ENCODE results near the gene GRIK2.

Gene GRIK2

DNA sequence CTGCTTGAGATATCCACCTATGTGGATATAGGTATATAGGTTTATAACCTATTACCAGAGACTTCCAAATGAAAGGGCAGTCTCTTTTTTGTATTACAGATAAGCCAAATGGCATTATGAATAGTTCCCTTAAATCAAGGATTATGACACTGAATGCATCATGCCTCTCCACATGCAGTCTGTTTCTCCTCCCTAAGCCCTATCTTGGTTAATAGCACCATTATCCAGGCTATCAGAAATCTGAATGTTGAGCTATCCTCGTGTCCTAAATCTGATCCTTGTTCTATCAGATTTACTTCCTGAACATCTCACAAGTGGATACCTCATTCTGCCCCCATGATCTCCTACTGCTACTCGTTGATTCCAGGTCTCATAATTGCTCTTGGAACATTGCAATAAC lies 138.0 kb downstream of the GRIK2 start:
- TF ChIP-seq, protein P1, sequence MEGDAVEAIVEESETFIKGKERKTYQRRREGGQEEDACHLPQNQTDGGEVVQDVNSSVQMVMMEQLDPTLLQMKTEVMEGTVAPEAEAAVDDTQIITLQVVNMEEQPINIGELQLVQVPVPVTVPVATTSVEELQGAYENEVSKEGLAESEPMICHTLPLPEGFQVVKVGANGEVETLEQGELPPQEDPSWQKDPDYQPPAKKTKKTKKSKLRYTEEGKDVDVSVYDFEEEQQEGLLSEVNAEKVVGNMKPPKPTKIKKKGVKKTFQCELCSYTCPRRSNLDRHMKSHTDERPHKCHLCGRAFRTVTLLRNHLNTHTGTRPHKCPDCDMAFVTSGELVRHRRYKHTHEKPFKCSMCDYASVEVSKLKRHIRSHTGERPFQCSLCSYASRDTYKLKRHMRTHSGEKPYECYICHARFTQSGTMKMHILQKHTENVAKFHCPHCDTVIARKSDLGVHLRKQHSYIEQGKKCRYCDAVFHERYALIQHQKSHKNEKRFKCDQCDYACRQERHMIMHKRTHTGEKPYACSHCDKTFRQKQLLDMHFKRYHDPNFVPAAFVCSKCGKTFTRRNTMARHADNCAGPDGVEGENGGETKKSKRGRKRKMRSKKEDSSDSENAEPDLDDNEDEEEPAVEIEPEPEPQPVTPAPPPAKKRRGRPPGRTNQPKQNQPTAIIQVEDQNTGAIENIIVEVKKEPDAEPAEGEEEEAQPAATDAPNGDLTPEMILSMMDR (IDR thresholded peaks at IDR 0.05; ENCODE audit: low read depth, low read length): no peak
- H3K4me3 ChIP-seq (ENCODE audit: low read depth, low read length): no peak overlapping the region

DNA sequence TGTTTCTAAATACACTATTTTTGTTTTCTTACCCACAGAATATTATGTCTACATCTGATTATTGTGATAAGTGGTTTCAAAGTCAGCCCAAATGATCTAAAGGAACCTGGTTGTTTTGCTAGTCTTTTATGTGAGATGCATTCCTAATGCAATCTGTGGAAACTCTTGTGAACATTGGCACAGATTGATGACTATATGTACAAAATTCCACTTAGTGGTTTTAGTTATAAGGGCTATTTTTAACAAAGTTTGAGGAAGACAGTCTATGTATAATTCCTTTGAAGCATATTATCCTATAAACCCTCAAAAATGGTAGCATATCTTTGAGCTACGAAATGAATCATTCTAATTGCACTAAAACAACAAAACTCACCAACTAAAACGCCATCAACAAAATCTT lies 140.9 kb downstream of the GRIK2 start:
- TF ChIP-seq, protein P1 (IDR thresholded peaks at IDR 0.05; ENCODE audit: low read depth, low read length): no peak

DNA sequence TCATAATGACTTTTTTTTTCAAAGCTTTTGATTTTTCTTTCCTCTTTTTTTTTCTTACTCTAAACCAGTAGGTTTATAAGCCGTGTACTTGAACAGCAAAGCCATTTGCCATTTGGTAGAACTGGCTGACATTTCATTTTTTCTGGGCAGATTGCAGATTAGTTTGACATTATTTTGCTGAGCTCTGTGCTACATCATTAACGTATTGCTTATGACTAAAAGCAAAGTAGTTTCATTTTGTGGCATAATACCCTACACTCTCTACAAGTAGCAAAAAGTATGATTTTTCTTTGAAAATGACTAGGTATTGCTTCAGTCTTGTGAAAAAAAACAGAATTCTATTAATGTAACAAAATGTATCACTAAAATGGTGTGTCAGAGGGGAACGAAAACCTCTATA lies 141.3 kb downstream of the GRIK2 start:
- H3K4me3 ChIP-seq (ENCODE audit: low read depth, low read length): peak overlapping the region; percentile 35
- TF ChIP-seq, protein P1 (IDR thresholded peaks at IDR 0.05; ENCODE audit: low read depth, low read length): no peak

More for the DNA sequence above, 140.9 kb downstream of the GRIK2 start:
- peak overlapping the region; percentile 35 for H3K4me3 ChIP-seq (ENCODE audit: low read depth, low read length)

DNA sequence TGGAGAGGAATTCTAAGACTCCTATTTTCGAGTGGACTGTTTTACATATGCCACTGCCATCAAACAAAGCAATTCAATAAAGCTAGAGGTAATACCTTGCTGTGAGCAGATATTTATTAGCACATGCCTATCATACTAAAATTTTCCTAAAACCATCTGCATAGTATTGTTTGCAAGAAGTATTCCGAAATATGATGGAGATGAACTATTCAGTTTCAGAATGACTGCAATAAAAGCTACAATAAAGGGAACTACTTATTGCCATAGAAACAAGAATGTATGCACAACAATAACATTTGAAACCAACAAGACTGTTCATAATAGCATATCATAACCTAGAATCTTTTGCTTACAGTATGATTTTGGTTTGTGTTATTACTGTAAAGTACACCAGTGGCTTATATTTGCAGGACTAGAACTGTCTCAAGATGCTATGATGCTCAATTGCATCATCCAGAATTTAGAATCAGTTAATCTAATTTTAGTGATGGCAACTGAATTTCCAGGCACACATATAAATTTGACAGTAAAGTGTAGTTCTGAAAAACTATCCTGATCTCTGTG lies 144.3 kb downstream of the GRIK2 start:
- H3K4me3 ChIP-seq (ENCODE audit: low read depth, low read length): no peak overlapping the region
- TF ChIP-seq, protein P1 (IDR thresholded peaks at IDR 0.05; ENCODE audit: low read depth, low read length): no peak

DNA sequence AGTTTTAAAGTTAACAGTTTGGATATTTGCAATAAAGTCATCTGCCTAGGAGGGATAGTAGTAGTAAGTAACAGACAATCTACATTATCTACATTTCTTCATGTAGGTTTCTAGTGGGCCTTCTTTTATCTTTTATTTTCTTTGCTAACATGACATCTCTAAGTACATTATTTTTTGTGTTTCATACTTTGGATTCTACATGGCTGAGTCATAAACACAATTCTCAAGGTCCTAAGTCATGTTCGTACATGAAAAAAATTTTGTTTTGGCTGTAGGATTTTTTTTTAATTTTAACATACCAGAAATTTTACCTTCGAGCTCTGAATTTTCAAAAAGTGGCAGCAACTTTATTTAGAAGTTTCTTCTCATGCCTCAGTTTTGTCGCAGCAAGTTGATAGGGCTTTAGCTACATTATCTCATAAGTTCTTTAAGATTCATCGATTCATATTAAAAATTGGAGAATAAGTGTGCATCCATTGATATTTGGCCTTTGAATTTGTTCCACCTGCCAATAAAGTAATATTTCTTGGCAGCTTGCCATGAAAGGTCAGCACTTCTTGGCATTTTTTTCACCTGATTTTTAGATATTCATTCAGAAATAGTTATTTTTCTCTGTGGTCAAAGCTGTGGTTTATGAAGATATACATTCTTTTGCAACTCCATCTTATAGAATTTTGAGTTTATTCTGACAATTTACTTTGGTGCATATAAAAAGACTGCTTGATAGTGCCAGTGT lies 146.2 kb downstream of the GRIK2 start:
- H3K4me3 ChIP-seq (ENCODE audit: low read depth, low read length): no peak overlapping the region
- TF ChIP-seq, protein P1 (IDR thresholded peaks at IDR 0.05; ENCODE audit: low read depth, low read length): no peak

DNA sequence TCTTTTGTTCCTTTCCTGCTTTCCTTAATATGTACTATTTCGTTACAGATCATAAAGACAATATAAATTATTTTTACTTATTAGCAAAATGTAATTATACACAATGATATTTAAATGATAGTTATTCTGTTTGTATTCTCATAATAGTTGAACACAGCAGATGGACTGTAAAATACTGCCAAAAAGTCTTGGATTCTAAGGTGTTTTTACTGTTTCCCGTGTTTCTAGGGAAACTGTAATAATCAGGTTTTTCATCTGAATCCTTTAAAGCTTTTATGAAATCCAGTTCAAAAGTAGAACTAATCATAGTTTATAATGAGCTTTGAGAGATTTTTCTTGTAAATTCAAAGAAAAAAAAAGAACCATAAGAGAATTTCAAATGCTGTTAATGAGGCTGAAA lies 148.4 kb downstream of the GRIK2 start:
- TF ChIP-seq, protein P1 (IDR thresholded peaks at IDR 0.05; ENCODE audit: low read depth, low read length): no peak

DNA sequence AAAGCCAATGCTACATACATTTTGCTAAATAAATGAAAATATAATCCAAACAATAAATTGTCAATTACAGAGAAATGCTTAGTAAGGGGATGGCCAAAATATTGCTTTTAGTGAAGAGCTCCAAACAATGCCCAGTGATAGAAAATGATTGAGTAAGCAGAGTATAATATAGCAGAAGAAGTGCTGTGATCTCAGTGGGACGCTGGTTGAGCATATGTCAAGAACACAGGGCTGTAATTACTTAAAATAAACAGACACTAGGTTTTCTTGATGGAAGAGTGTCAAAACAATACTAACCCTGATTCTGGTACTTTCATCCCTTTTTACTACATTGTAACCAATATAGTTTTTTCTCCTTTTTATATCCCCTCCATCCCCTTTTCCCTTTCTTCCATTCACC lies 150.3 kb downstream of the GRIK2 start:
- TF ChIP-seq, protein P1 (IDR thresholded peaks at IDR 0.05; ENCODE audit: low read depth, low read length): no peak

More for the DNA sequence above, 148.4 kb downstream of the GRIK2 start:
- no peak overlapping the region for H3K4me3 ChIP-seq (ENCODE audit: low read depth, low read length)

More for the DNA sequence above, 150.3 kb downstream of the GRIK2 start:
- H3K4me3 ChIP-seq (ENCODE audit: low read depth, low read length): no peak overlapping the region

All from WI38 (cell line).